WERI-Rb-1 (cell line): Measurements from ENCODE around the gene RPLP2.

Source experiments
- DNase-seq: peaks from one replicate; pipeline ENCODE4 v3.0.0-alpha.2; 2020
- H3K27ac ChIP-seq: fragments of 250-450 bp; sonication (Bioruptor Pico); 2 replicates; pipeline ENCODE4 v1.5.1; 2020; ENCODE audit warnings: mild to moderate bottlenecking, moderate library complexity
- H3K27me3 ChIP-seq: fragments of 250-450 bp; sonication (Bioruptor Pico); 2 replicates; pipeline ENCODE4 v1.5.1; 2021; ENCODE audit warnings: mild to moderate bottlenecking, low read depth, moderate library complexity; ENCODE audit not compliant: insufficient read depth, severe bottlenecking
- H3K36me3 ChIP-seq: fragments of 250-450 bp; sonication (Bioruptor Pico); 2 replicates; pipeline ENCODE4 v1.5.1; 2020; ENCODE audit warnings: mild to moderate bottlenecking, moderate library complexity
- H3K4me3 ChIP-seq: 2 replicates; pipeline ENCODE4 v1.5.1; 2011; ENCODE audit warnings: low read depth, mild to moderate bottlenecking, control low read depth, low read length
- H3K9me3 ChIP-seq: fragments of 250-450 bp; sonication (Bioruptor Pico); 2 replicates; pipeline ENCODE4 v1.5.1; 2021; ENCODE audit warnings: mild to moderate bottlenecking, moderate library complexity; ENCODE audit not compliant: severe bottlenecking
- TF ChIP-seq, protein P1 (sequence below): IDR thresholded peaks from 2 replicates; pipeline ENCODE4 v1.5.1; 2011; ENCODE audit warnings: low read depth, mild to moderate bottlenecking, control low read depth, inconsistent platforms, low read length

RPLP2 gene

DNA sequence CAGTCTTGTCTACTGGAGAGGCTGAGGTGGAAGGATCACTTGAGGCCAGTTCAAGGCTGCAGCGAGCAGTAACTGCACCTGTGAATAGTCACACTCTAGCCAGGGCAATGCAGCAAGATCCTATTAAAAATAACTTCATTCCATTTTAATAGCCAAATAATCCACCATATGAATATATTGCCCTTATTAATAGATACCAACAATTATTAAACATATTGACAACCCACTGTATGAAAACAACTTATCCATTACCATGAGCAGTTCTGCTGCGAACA lies 42.9 kb upstream of the RPLP2 start:
- DNase-seq: no peak
- Histone ChIP-seq H3K9me3 (no peaks in the 10 kb centered on the region), H3K27ac (no peak overlapping the region), H3K36me3 (peaks cover 89% of the 10 kb centered on the region), H3K4me3 (no peak overlapping the region), H3K27me3 (no peaks in the 10 kb centered on the region)
- TF ChIP-seq, protein P1, sequence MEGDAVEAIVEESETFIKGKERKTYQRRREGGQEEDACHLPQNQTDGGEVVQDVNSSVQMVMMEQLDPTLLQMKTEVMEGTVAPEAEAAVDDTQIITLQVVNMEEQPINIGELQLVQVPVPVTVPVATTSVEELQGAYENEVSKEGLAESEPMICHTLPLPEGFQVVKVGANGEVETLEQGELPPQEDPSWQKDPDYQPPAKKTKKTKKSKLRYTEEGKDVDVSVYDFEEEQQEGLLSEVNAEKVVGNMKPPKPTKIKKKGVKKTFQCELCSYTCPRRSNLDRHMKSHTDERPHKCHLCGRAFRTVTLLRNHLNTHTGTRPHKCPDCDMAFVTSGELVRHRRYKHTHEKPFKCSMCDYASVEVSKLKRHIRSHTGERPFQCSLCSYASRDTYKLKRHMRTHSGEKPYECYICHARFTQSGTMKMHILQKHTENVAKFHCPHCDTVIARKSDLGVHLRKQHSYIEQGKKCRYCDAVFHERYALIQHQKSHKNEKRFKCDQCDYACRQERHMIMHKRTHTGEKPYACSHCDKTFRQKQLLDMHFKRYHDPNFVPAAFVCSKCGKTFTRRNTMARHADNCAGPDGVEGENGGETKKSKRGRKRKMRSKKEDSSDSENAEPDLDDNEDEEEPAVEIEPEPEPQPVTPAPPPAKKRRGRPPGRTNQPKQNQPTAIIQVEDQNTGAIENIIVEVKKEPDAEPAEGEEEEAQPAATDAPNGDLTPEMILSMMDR: no peak

DNA sequence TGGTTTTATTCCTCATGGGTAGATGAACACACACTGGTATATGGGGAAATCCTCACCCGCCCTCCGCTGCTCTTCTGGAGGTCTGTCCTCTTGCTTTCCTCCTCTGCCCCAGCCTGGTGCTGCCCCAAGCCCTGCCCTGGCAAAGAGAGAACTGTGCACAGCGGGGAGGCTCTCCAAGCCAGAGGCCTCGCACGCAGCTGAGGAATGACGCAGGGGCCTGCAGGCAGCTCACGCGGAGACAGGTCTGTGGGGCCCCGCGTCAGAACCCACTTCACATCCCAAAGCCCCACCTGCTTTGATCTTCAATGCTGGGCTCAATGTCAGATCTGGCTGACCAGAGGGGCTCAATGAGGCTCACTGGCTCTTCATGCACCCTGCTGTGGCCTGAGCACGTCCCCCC lies 42.5 kb upstream of the RPLP2 start:
- Histone ChIP-seq H3K4me3 (no peak overlapping the region), H3K36me3 (peaks cover 85% of the 10 kb centered on the region), H3K9me3 (no peaks in the 10 kb centered on the region), H3K27me3 (no peaks in the 10 kb centered on the region), H3K27ac (no peak overlapping the region)
- DNase-seq: no peak
- TF ChIP-seq, protein P1: no peak

DNA sequence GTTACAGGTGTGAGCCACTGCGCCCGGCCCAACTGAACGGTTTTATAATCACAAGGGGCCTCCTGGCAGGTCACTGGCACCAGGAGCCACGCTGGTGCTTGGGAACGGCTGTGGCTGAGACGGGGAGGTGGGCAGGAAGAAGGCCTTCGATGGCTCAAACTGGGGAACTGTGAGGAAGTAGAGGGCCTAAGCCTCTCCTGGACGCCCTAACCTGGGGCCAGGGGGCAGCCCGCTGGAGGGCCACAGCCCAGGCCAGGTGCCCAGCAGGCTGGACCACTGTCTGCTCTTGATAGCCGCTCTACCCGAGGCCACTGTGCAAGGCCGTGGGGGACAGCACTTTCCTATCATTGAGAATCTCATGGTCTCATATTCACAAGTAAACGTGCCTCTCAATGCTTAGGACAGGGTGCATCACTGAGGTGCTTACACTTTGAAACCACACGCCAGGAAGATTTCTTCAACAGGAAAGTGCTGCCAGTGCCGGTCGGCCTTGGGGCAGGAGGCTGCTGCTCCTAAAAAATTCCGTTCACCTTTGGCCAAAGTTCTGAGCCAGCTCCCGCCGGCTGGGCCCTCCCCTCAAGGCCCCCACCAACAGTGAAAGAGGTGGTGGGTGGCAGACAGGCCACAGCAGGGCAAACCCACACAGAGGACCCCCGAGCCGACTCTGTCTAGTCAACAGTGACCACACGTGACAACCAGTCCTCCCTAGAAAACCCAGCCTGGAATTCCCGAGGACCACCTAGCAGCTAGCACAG lies 39.7 kb upstream of the RPLP2 start:
- no peak for DNase-seq
- no peaks in the 10 kb centered on the region for H3K27me3 ChIP-seq
- H3K36me3 ChIP-seq: peaks cover 84% of the 10 kb centered on the region
- TF ChIP-seq, protein P1: no peak
- H3K4me3 ChIP-seq: no peak overlapping the region
- H3K27ac ChIP-seq: no peak overlapping the region
- H3K9me3 ChIP-seq: no peaks in the 10 kb centered on the region

DNA sequence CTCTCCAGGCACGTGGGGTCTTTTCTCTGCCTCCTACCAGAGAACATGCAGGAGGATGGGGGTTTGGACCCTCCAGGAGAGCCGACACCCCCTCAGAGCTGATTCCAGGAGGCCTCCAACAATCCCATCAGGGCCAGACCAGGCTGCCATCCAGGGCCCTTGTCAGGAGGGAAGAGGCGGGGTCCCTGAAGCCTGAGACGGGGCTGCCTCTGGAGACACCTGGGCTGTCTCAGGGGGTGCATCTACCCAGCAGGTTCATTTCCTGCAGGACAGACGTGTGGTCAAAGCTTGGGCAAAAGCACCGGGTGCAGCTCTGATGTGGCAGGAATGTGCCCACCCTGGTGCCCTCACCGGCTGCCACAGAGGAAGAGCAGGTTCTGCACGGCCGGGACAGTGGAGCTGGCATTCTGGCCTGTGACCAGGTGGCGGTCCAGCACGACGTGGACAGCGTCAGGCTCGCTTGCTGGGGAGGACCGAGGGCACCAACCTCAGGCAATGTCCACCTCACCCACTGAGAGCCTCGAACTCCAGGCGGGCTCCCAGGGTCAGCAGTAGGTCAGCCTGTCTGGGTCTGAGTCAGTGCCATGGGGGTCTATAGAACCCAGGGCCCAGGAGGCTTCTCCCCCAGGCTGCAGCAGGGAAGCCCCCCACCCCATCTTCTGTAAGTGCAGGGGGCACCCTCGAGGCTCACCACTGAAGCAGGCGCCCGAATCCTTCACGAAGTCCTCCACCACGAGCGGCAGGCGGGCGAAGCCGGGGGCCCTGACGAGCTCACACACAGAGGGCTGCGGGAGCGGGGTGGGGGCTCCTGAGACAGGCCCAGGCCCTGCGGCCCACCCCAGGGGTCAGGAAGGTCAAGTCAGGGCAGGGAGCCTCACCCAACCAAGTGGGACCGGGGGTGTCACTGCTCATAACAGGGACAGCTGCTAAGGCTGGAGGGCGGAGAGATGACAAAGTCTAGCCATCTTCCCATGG lies 38.8 kb upstream of the RPLP2 start:
- TF ChIP-seq, protein P1: no peak
- Histone ChIP-seq H3K27ac (no peak overlapping the region), H3K9me3 (no peaks in the 10 kb centered on the region), H3K27me3 (no peaks in the 10 kb centered on the region), H3K36me3 (peaks cover 75% of the 10 kb centered on the region), H3K4me3 (no peak overlapping the region)
- DNase-seq: no peak

DNA sequence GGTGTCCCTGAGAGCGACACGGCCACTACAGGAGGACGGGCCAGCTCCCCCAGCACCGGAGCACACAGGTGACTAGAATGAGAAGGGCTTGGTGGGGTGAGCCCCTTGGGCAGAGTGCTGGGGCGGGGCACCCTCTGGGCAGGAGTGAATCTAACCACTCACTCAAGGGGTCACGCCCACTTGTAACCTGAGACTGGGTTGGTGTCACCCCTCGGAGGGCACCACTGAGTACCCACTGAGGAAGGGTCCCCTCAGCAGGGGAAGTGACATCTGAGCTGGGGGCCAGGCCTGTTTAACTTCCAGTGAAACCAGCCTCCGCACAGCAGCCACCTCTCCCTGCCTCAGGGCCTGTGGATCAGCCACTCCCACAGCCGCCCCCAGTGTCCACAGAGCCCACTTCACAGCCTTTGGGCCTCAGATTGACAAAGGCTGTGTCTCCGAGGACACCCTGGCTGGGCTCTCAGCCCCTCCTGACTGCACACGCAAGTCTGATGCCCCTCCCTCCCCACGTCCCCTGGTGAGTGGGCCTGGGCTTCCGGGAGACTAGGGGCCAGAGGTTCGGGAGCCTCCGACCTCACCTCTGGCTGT lies 38.1 kb upstream of the RPLP2 start:
- no peaks in the 10 kb centered on the region for H3K9me3 ChIP-seq
- H3K4me3 ChIP-seq: no peak overlapping the region
- no peaks in the 10 kb centered on the region for H3K27me3 ChIP-seq
- peaks cover 67% of the 10 kb centered on the region for H3K36me3 ChIP-seq
- no peak overlapping the region for H3K27ac ChIP-seq
- TF ChIP-seq, protein P1: no peak
- DNase-seq: no peak
